Transverse colon (tissue), 4 donors: ENCODE results near the gene PRLR. TPM values are rescaled to one million over a fixed set of nuclear protein-coding genes. Genes with fewer than 3 reads are reported as not detected.

Experiments
- DNase-seq: peaks from one replicate; pipeline ENCODE4 v3.0.0-alpha.2; 2019
- H3K27ac ChIP-seq, 4 donors: fragments of 200-600 bp; sonication (generic); 2 replicates each; pipeline ENCODE4 v1.5.1; 2016 to 2018; ENCODE audit warnings: inconsistent platforms in 4 of 4
- H3K27me3 ChIP-seq: fragments of 200-600 bp; sonication (generic); 2 replicates; pipeline ENCODE4 v1.5.1; 2017; ENCODE audit warnings: inconsistent platforms
- H3K36me3 ChIP-seq, 4 donors: fragments of 200-600 bp; sonication (generic); 2 replicates each; pipeline ENCODE4 v1.5.1; 2017 to 2019; ENCODE audit warnings: inconsistent platforms in 4 of 4
- H3K4me1 ChIP-seq, 4 donors: fragments of 200-600 bp; sonication (generic); 2 replicates each; pipeline ENCODE4 v1.5.1; 2017 to 2020; ENCODE audit warnings: inconsistent platforms in 4 of 4
- H3K4me3 ChIP-seq, 4 donors: fragments of 200-600 bp; sonication (generic); 1 replicate in 1 of 4; 2 replicates in 3 of 4; pipeline versions ENCODE4 v1.5.1 to v1.6.1; 2017 to 2019; ENCODE audit warnings: inconsistent platforms in 4 of 4
- H3K9me3 ChIP-seq, 2 donors: fragments of 200-600 bp; sonication (generic); 2 replicates each; pipeline ENCODE4 v1.5.1; 2017 to 2019; ENCODE audit warnings: inconsistent platforms in 2 of 2
- EP300 ChIP-seq: sonication (generic); formaldehyde crosslinking; IDR thresholded peaks from one replicate; pipeline ENCODE4 v1.6.1; 2017; ENCODE audit warnings: antibody characterized with exemption, low read depth
- POLR2A ChIP-seq: fragments of 450-650 bp; IDR thresholded peaks from one replicate; pipeline ENCODE4 v1.6.1; 2016; ENCODE audit warnings: antibody characterized with exemption, mild to moderate bottlenecking, moderate library complexity
- POLR2AphosphoS5 ChIP-seq, 3 donors: sonication (generic); formaldehyde crosslinking; IDR thresholded peaks; one replicate each; pipeline ENCODE4 v1.6.1; 2016; ENCODE audit warnings: antibody characterized with exemption in 3 of 3
- WGBS, 2 donors: methylation state at CpG; one replicate each; pipeline ENCODE4 v1.1.5; 2018; ENCODE audit warnings: low coverage in 1 of 2; 5-methylcytosine and 5-hydroxymethylcytosine counted together
- in situ Hi-C, 4 donors: fragments of 200-750 bp; cut with MboI; loops; one replicate each; pipeline versions ENCODE4 v1.15.0 to v1.15.1; 2017; ENCODE audit warnings: low sequenced_read_pairs in 3 of 4, low pct_ligation_motif_present in 1 of 4, low pct_unique_long_range_greater_than_20kb in 1 of 4
- intact Hi-C: fragments of 100-400 bp; cut with DNase I; formaldehyde crosslinking; loops from one replicate; pipeline ENCODE4 v1.15.1; 2023; ENCODE audit warnings: low total_unique reads
- total RNA-seq, 4 donors: library from RNA; depleted of rRNA; stranded (reverse); fragments of >200 nt; gene quantifications; one replicate each; pipeline ENCODE4 v1.1.0, GENCODE V29; 2016
- TF ChIP-seq, protein P1 (sequence below), 5 experiments: fragments of 200-600 bp in 3 of 5; fragments of 450-650 bp in 2 of 5; sonication (generic) in 3 of 5; IDR thresholded peaks; 1 replicate in 2 of 5; 2 replicates in 3 of 5; pipeline ENCODE4 v1.5.1; 2016 to 2017; ENCODE audit warnings: antibody characterized with exemption in 5 of 5, inconsistent platforms in 3 of 5, mild to moderate bottlenecking in 2 of 5, moderate library complexity in 1 of 5

PRLR gene
- total RNA-seq, 4 donors from 2014 or later = 4.9 to 19.8 (median 13.0) TPM

DNA sequence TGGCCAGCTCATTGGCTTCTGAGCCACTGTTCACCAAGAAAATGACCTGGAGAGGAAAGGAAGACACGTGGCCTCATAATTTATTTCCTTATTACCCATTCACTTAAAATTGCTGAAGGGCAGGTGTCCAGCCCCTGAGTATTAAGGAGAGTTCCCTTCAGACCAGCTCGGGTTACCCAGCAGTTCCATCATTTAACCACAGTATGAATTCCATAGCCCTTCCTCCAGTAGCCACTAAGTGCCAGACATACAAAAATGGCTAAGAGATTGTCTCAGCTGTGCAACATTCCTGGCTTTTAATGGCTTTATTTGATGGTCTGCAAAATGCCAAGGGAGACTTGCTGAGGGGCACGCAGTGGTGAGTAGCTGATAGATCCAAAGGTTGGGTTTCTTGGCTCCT lies 195.0 kb downstream of the PRLR start:
- TF ChIP-seq POLR2AphosphoS5 (IDR thresholded peaks at IDR 0.05) = no peak
- no peak for TF ChIP-seq POLR2A
- TF ChIP-seq, protein P1, sequence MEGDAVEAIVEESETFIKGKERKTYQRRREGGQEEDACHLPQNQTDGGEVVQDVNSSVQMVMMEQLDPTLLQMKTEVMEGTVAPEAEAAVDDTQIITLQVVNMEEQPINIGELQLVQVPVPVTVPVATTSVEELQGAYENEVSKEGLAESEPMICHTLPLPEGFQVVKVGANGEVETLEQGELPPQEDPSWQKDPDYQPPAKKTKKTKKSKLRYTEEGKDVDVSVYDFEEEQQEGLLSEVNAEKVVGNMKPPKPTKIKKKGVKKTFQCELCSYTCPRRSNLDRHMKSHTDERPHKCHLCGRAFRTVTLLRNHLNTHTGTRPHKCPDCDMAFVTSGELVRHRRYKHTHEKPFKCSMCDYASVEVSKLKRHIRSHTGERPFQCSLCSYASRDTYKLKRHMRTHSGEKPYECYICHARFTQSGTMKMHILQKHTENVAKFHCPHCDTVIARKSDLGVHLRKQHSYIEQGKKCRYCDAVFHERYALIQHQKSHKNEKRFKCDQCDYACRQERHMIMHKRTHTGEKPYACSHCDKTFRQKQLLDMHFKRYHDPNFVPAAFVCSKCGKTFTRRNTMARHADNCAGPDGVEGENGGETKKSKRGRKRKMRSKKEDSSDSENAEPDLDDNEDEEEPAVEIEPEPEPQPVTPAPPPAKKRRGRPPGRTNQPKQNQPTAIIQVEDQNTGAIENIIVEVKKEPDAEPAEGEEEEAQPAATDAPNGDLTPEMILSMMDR (IDR thresholded peaks at IDR 0.05) = no peak
- TF ChIP-seq EP300 = no peak

GRCh38 chr5:35032356-35032755 lies 197.9 kb downstream of the PRLR start:
- intact Hi-C loops (no loop called here), in situ Hi-C loops (no loop called here)
- TF ChIP-seq, protein P1 (IDR thresholded peaks at IDR 0.05) = no peak
- no peak for TF ChIP-seq POLR2AphosphoS5 (IDR thresholded peaks at IDR 0.05)

More for the DNA sequence above, 195.0 kb downstream of the PRLR start:
- Histone ChIP-seq H3K36me3 (no peaks in the 10 kb centered on the region), H3K4me1 (no peaks in the 10 kb centered on the region), H3K27me3 (no peaks in the 10 kb centered on the region), H3K4me3 (no peak overlapping the region), H3K27ac (no peak overlapping the region), H3K9me3 (no peaks in the 10 kb centered on the region)
- DNase-seq = no peak
- intact Hi-C loops (no loop called here), in situ Hi-C loops (no loop called here)
- WGBS, 2 donors = 50 to 58% methylated on average over 1 to 3 of the region's 3 CpGs

GRCh38 chr5:35031276-35031675 lies 199.0 kb downstream of the PRLR start:
- intact Hi-C loops = no loop called here
- no peak overlapping the region for H3K4me3 ChIP-seq
- H3K27ac ChIP-seq = no peak overlapping the region
- H3K9me3 ChIP-seq = no peaks in the 10 kb centered on the region
- no peaks in the 10 kb centered on the region for H3K4me1 ChIP-seq
- no peak for DNase-seq
- in situ Hi-C loops = no loop called here
- no peaks in the 10 kb centered on the region for H3K36me3 ChIP-seq
- 69 to 77% methylated on average over 5 of the region's 5 CpGs for WGBS, 2 donors
- H3K27me3 ChIP-seq = no peaks in the 10 kb centered on the region
- TF ChIP-seq POLR2A (no peak), EP300 (no peak), POLR2AphosphoS5 (IDR thresholded peaks at IDR 0.05) (no peak)
- TF ChIP-seq, protein P1 (IDR thresholded peaks at IDR 0.05) = no peak

More at GRCh38 chr5:35032356-35032755, 197.9 kb downstream of the PRLR start:
- Histone ChIP-seq H3K4me3 (no peak overlapping the region), H3K27ac (no peak overlapping the region), H3K4me1 (no peaks in the 10 kb centered on the region), H3K9me3 (no peaks in the 10 kb centered on the region), H3K27me3 (no peaks in the 10 kb centered on the region), H3K36me3 (no peaks in the 10 kb centered on the region)
- 68 to 77% methylated on average over 4 to 6 of the region's 6 CpGs for whole genome bisulfite sequencing, 2 donors
- no peak for DNase-seq

GRCh38 chr5:35030426-35031100 lies 199.7 kb downstream of the PRLR start:
- H3K4me3 ChIP-seq = no peak overlapping the region
- no peak for DNase-seq
- no peak overlapping the region for H3K27ac ChIP-seq
- in situ Hi-C loops (no loop called here), intact Hi-C loops (no loop called here)
- no peaks in the 10 kb centered on the region for H3K4me1 ChIP-seq
- H3K36me3 ChIP-seq = no peaks in the 10 kb centered on the region
- no peaks in the 10 kb centered on the region for H3K27me3 ChIP-seq
- 83 to 89% methylated on average over 4 to 10 of the region's 10 CpGs for WGBS, 2 donors
- TF ChIP-seq EP300 (no peak), POLR2AphosphoS5 (IDR thresholded peaks at IDR 0.05) (no peak), POLR2A (no peak)
- TF ChIP-seq, protein P1 (IDR thresholded peaks at IDR 0.05) = no peak
- H3K9me3 ChIP-seq = no peaks in the 10 kb centered on the region
